Measurements from ENCODE around the gene CD58.
"Not testable (repeated sequence)": the region's sequence is repeated elsewhere in the genome, so short reads cannot be mapped to it uniquely, and the experiment has no call there.

The CD58 gene

DNA sequence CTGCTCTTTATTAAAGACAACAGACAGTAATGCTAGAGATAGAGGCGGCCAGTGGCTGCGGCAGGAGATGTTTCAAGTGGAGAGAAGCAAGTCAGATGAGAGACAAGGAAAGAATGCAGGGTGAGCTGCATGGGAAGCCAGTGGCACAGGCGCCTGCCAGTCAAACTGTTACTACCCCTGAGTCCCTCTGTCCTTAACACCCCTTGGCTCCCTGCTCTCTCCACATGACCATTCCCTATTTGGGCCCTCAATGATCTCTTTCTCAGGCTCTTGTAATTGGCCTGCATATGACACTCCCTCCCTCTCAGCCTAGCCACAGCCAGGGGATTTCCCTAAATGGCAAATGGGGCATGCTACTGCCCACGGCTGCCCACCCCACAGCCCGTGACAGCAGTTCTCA, 22.6 kb upstream of the CD58 start:
- H3K4me1 ChIP-seq (ENCODE audit: control insufficient read depth, insufficient read depth, low read length, poor library complexity, severe bottlenecking); DNase-seq; H3K27me3 ChIP-seq (replicated peaks; ENCODE audit: control insufficient read depth, insufficient read depth, low read length, poor library complexity, severe bottlenecking); H3K9me3 ChIP-seq (ENCODE audit: control insufficient read depth, low read length); H3K27ac ChIP-seq (ENCODE audit: insufficient read depth, low read length, poor library complexity, severe bottlenecking); H3K36me3 ChIP-seq (ENCODE audit: control insufficient read depth, insufficient read depth, low read length); H3K4me3 ChIP-seq (ENCODE audit: insufficient read depth, low read depth, low read length, poor library complexity, severe bottlenecking): not testable (repeated sequence)

DNA sequence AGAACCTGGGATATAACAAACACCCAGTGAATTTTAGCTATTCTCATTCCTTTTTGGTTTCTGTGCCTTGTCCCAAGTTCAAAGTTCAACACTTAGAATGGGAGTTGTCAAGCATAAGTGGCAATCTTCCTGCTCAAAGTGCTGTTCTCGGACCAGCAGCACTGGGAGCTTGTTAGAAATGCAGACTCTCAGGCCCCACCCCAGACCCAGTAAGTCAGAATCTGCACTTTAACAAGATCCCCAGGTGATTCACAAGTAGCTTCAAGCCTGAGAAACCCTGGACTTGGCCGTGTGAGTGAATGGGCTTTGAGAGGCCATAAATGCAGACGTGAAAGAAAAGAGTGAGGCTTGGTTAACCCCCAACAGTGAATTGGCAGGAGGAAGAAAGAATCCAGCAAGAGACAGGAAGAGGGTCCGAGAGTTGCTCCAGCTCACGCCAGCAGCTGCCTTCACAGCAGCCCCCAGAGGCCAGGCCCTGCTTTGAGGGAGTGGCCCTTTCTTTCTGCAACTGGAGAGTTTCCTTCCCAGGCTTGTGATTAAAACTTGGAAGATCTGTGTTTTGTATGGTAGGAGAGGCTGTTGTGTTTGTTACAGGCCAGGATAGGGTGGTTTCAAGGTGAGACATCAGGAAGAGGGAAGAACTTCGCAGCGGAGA, 21.3 kb upstream of the CD58 start:
- not testable (repeated sequence) for H3K9me3 ChIP-seq (ENCODE audit: control insufficient read depth, low read length); H3K4me3 ChIP-seq (ENCODE audit: insufficient read depth, low read depth, low read length, poor library complexity, severe bottlenecking); H3K36me3 ChIP-seq (ENCODE audit: control insufficient read depth, insufficient read depth, low read length); DNase-seq; H3K27me3 ChIP-seq (replicated peaks; ENCODE audit: control insufficient read depth, insufficient read depth, low read length, poor library complexity, severe bottlenecking); H3K4me1 ChIP-seq (ENCODE audit: control insufficient read depth, insufficient read depth, low read length, poor library complexity, severe bottlenecking); H3K27ac ChIP-seq (ENCODE audit: insufficient read depth, low read length, poor library complexity, severe bottlenecking)

DNA sequence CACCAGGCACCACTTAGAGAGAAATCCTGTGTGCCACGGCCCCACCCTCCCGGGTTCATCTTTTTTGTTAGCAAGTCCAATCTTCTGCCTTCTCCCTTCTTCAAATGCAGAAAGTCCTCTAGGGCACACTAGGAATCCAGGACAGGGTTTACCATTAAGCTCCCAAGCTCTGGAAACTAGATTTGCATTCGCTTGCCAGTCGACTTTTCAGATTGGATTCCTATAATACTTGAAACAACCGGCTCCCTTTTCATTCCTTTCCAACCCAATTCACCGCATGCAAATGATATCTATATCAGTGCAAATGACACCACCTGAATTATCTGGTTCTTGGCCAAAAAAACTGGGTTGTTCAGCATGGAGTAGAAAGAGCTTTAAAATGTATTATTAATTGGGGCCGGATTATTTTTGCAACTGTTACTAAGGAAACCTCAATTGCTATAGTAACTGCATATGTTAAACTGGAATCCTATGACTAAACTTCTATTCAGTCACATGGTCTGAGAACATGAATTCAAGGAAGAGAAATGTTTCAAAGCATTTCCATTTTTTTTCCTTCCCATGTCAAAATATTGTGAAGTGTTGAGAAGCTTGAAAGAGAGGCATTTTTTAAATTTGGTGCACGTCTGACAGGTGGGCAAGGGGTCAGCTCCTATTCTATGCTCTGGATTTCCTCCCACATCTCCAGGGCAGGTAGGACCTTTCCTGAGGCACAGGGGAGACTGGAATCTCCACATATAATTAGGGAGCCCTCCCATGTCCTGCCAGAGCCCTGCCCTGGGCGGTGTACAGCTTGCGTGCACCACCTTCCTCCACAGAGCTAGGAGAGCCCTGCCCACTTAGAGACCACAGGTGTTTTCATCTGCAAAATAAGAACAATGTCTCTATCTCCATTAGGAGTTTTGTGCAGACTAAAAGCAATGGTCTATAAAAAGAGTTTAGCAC, 20.5 kb upstream of the CD58 start:
- H3K36me3 ChIP-seq (ENCODE audit: control insufficient read depth, insufficient read depth, low read length); H3K4me1 ChIP-seq (ENCODE audit: control insufficient read depth, insufficient read depth, low read length, poor library complexity, severe bottlenecking); H3K27me3 ChIP-seq (replicated peaks; ENCODE audit: control insufficient read depth, insufficient read depth, low read length, poor library complexity, severe bottlenecking); DNase-seq; H3K9me3 ChIP-seq (ENCODE audit: control insufficient read depth, low read length); H3K4me3 ChIP-seq (ENCODE audit: insufficient read depth, low read depth, low read length, poor library complexity, severe bottlenecking); H3K27ac ChIP-seq (ENCODE audit: insufficient read depth, low read length, poor library complexity, severe bottlenecking): not testable (repeated sequence)

DNA sequence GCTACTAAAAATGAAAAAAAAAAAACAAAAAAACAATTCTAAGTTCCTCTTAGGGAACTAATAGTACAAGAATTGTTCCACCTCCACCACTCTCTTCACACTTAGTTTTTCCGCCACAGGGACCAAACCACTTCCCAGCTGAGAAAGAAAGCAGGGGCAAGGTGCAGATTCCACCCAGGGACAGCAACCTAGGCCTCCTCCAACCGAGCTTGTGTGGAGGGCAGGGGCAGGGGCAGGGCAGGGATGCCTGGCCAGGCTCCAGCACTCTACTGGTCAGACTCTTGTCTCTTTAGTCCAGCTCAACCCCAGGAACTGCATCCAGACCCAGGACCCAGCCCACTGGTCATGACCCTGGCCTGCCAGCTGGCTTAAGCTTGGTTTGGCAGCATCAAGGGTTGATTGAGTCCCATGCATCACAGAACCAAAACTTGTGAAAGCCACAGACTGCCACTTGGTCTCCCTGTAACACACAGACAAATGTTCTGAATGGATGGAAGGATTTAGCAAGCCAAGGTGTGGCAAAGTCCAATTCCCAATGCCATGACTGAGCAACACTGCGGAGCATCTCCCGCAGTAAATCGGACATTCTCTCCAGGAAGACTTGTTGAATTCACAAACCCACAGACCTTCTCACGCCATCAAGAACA, 19.7 kb upstream of the CD58 start:
- H3K27ac ChIP-seq (ENCODE audit: insufficient read depth, low read length, poor library complexity, severe bottlenecking); H3K9me3 ChIP-seq (ENCODE audit: control insufficient read depth, low read length); H3K27me3 ChIP-seq (replicated peaks; ENCODE audit: control insufficient read depth, insufficient read depth, low read length, poor library complexity, severe bottlenecking); H3K36me3 ChIP-seq (ENCODE audit: control insufficient read depth, insufficient read depth, low read length); DNase-seq; H3K4me3 ChIP-seq (ENCODE audit: insufficient read depth, low read depth, low read length, poor library complexity, severe bottlenecking); H3K4me1 ChIP-seq (ENCODE audit: control insufficient read depth, insufficient read depth, low read length, poor library complexity, severe bottlenecking): not testable (repeated sequence)

- DNase-seq; H3K4me1 ChIP-seq (ENCODE audit: control insufficient read depth, insufficient read depth, low read length, poor library complexity, severe bottlenecking): not testable (repeated sequence)
These were observed 18.4 kb upstream of the CD58 start for GRCh38 chr1:116589101-116589735.

GRCh38 chr1:116587501-116588227, 16.8 kb upstream of the CD58 start:
- H3K27me3 ChIP-seq (replicated peaks; ENCODE audit: control insufficient read depth, insufficient read depth, low read length, poor library complexity, severe bottlenecking) = no peaks in the 10 kb centered on the region
- H3K9me3 ChIP-seq (ENCODE audit: control insufficient read depth, low read length) = no peaks in the 10 kb centered on the region
- H3K27ac ChIP-seq (ENCODE audit: insufficient read depth, low read length, poor library complexity, severe bottlenecking) = no peak overlapping the region
- H3K4me3 ChIP-seq (ENCODE audit: insufficient read depth, low read depth, low read length, poor library complexity, severe bottlenecking) = no peak overlapping the region
- H3K4me1 ChIP-seq (ENCODE audit: control insufficient read depth, insufficient read depth, low read length, poor library complexity, severe bottlenecking) = no peaks in the 10 kb centered on the region
- no peaks in the 10 kb centered on the region for H3K36me3 ChIP-seq (ENCODE audit: control insufficient read depth, insufficient read depth, low read length)
- DNase-seq = no peak

More at GRCh38 chr1:116589101-116589735, 18.4 kb upstream of the CD58 start:
- H3K27me3 ChIP-seq (replicated peaks; ENCODE audit: control insufficient read depth, insufficient read depth, low read length, poor library complexity, severe bottlenecking); H3K4me3 ChIP-seq (ENCODE audit: insufficient read depth, low read depth, low read length, poor library complexity, severe bottlenecking); H3K9me3 ChIP-seq (ENCODE audit: control insufficient read depth, low read length); H3K27ac ChIP-seq (ENCODE audit: insufficient read depth, low read length, poor library complexity, severe bottlenecking); H3K36me3 ChIP-seq (ENCODE audit: control insufficient read depth, insufficient read depth, low read length): not testable (repeated sequence)

DNA sequence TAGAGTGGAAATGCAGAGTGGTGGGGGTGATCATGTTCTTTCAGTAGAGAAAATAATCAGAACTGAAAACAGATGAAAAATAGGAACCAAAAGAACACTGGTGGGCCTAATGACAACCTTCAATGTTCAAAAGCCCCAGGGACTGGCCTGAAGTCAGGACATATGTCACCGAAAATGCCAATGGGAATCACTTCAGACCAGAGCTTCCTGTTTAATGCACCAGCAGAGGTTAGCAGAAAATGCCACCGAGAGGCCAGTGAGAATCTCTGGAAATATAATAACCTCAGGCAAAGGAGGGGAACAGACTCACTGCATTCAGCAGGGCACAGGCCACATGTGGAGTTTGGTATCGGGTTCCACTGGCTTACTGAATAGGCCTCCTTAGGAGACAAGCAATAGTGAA, 15.9 kb upstream of the CD58 start:
- no peak overlapping the region for H3K27ac ChIP-seq (ENCODE audit: insufficient read depth, low read length, poor library complexity, severe bottlenecking)
- no peak for DNase-seq
- no peaks in the 10 kb centered on the region for H3K27me3 ChIP-seq (replicated peaks; ENCODE audit: control insufficient read depth, insufficient read depth, low read length, poor library complexity, severe bottlenecking)
- no peaks in the 10 kb centered on the region for H3K9me3 ChIP-seq (ENCODE audit: control insufficient read depth, low read length)
- no peak overlapping the region for H3K4me3 ChIP-seq (ENCODE audit: insufficient read depth, low read depth, low read length, poor library complexity, severe bottlenecking)
- no peaks in the 10 kb centered on the region for H3K4me1 ChIP-seq (ENCODE audit: control insufficient read depth, insufficient read depth, low read length, poor library complexity, severe bottlenecking)
- H3K36me3 ChIP-seq (ENCODE audit: control insufficient read depth, insufficient read depth, low read length) = no peaks in the 10 kb centered on the region

GRCh38 chr1:116585886-116586285, 15.1 kb upstream of the CD58 start:
- Histone ChIP-seq H3K4me3 (ENCODE audit: insufficient read depth, low read depth, low read length, poor library complexity, severe bottlenecking) (no peak overlapping the region), H3K27ac (ENCODE audit: insufficient read depth, low read length, poor library complexity, severe bottlenecking) (no peak overlapping the region), H3K36me3 (ENCODE audit: control insufficient read depth, insufficient read depth, low read length) (no peaks in the 10 kb centered on the region), H3K27me3 (replicated peaks; ENCODE audit: control insufficient read depth, insufficient read depth, low read length, poor library complexity, severe bottlenecking) (no peaks in the 10 kb centered on the region), H3K4me1 (ENCODE audit: control insufficient read depth, insufficient read depth, low read length, poor library complexity, severe bottlenecking) (no peaks in the 10 kb centered on the region), H3K9me3 (ENCODE audit: control insufficient read depth, low read length) (no peaks in the 10 kb centered on the region)
- no peak for DNase-seq

- Histone ChIP-seq H3K27ac (ENCODE audit: insufficient read depth, low read length, poor library complexity, severe bottlenecking) (no peak overlapping the region), H3K4me3 (ENCODE audit: insufficient read depth, low read depth, low read length, poor library complexity, severe bottlenecking) (no peak overlapping the region), H3K27me3 (replicated peaks; ENCODE audit: control insufficient read depth, insufficient read depth, low read length, poor library complexity, severe bottlenecking) (no peaks in the 10 kb centered on the region), H3K36me3 (ENCODE audit: control insufficient read depth, insufficient read depth, low read length) (no peaks in the 10 kb centered on the region), H3K9me3 (ENCODE audit: control insufficient read depth, low read length) (no peaks in the 10 kb centered on the region), H3K4me1 (ENCODE audit: control insufficient read depth, insufficient read depth, low read length, poor library complexity, severe bottlenecking) (no peaks in the 10 kb centered on the region)
- DNase-seq = no peak
These were observed 10.6 kb upstream of the CD58 start for GRCh38 chr1:116581323-116581885.
